Measurements from ENCODE around the gene ZBTB20.

The ZBTB20 gene

DNA sequence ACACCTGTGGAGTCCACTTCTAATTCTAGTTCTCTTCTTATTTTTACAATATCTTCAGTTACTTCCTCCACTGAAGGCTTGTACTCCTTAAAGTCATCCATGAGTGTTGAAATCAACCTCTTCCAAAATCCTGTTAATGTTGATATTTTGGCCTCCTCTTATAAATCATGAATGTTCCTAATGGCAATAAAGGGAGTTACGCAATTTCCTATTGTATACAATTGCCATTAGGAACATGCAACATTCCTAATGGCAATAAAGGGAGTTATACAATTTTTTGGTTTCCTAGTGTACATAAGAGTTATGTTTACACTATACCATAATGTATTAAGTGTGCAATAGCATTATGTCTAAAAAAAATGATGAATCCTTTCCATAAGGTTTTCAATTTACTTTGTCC lies 862.4 kb downstream of the ZBTB20 start:
- no peak for DNase-seq (ENCODE audit: low spot score)
